HG02970 (cell line): ENCODE data around the gene HSPD1.

Experiments used
- ATAC-seq: cut with Tn5 transposase; IDR thresholded peaks from one replicate; pipeline ENCODE4 v1.9.1; 2021; ENCODE audit warnings: mild to moderate bottlenecking, moderate library complexity, moderate number of reproducible peaks; ENCODE audit not compliant: unreplicated experiment, low FRiP score

HSPD1 gene

DNA sequence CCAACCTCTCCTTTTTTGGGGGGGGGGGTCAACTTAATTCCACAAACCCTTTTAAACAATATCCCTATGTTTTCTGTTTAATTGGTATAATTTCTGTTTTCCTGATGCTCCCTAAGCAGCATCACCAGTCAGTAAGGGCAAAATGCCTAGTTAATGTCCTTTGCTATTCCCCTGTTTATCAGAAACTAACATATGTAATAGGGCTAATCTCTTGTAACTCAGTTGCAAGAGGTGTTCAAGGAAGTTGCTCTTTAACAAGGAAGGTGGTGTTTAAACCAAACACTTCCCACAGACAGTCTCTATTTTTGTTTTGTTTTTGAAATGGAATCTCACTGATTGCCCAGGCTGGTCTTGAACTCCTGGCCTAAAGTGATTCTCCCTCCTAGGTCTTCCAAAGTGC, 52.8 kb downstream of the HSPD1 start:
- ATAC-seq: no peak

DNA sequence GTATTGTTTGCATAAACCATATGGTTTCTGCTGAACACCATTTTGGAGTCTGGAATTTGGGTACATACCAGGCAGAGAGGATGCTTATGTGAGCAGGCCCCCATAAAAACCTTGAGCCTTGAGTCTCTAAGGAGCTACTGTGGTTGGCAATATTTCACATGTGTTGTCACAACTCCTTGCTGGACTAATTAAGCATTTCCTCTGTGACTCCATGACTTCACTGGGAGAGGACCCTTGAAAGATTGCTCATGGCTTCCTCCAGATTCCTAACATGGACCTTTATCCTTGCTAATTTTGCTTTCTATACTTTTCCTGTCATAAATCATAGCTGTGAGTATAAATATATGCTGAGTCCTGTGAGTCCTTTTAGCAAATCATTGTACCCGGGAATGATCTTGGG, 53.9 kb downstream of the HSPD1 start:
- no peak for ATAC-seq

DNA sequence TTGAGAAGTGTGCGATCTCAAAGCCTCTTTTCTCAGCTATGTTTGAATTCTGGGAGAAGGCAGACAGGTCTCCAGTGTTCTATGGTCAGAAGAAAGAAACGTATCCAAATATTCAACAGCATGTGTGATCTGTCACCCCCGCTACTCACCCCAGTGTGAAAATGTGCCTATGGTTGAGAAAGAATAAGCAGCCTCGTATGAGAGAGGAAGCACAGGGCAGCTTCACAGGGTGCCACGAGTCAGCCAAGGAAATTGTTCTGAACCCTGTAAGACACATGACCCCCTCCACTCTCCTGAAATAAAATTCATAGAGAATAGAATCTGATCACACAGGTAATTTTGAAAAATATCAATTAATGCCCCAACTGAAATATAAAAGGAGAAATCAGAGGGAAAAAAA, 56.8 kb downstream of the HSPD1 start:
- ATAC-seq: no peak

DNA sequence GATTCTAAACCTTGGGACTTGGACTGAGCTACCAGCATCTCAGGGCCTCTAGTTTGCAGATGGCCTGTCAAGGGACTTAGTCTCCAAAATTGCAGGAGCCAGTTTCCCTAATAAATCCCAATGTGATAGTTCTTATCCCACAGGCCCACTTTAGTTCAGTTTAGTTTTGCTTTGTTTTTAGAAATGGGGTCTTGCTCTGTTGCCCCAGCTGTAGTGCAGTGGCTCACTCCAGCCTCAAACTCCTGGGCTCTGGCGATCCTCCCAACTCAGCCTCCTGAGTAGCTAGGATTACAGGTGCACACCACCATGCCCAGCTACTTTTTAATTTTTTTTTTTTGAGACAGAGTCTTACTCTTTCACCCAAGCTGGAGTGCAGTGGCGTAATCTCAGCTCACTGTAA, 62.3 kb downstream of the HSPD1 start:
- no peak for ATAC-seq
